Neural cell (in vitro differentiated cells): ENCODE measurements around the gene TPMT. TPM values are rescaled to one million over a fixed set of nuclear protein-coding genes. Genes with fewer than 3 reads are reported as not detected.

Experiments
- H2AFZ ChIP-seq: fragments of 200-600, 300-800 bp; sonication (generic), shearing (Covaris generic); 2 replicates; pipeline ENCODE4 v1.6.0; 2014; ENCODE audit warnings: low read depth, mild to moderate bottlenecking, antibody characterized with exemption, low read length, moderate library complexity
- H3F3A ChIP-seq: fragments of 200-600 bp; shearing (Covaris generic); 2 replicates; pipeline ENCODE4 v1.6.1; 2016; ENCODE audit warnings: mild to moderate bottlenecking, moderate library complexity, mixed read lengths, antibody characterized with exemption, low read length; ENCODE audit not compliant: insufficient read depth, poor library complexity, severe bottlenecking
- H3K27ac ChIP-seq: fragments of 200-600, 300-800 bp; sonication (generic), shearing (Covaris generic); 2 replicates; pipeline ENCODE4 v1.5.1; 2014; ENCODE audit warnings: mild to moderate bottlenecking, low read length, moderate library complexity
- H3K27me3 ChIP-seq: fragments of 300-800, 200-600 bp; sonication (generic), shearing (Covaris generic); 2 replicates; pipeline ENCODE4 v1.6.0; 2014; ENCODE audit warnings: mild to moderate bottlenecking, low read depth, low read length, moderate library complexity; ENCODE audit not compliant: insufficient read depth
- H3K36me3 ChIP-seq: fragments of 300-800, 200-600 bp; sonication (generic), shearing (Covaris generic); 2 replicates; pipeline ENCODE4 v1.5.1; 2014; ENCODE audit warnings: mild to moderate bottlenecking, antibody characterized with exemption, low read length, moderate library complexity; ENCODE audit not compliant: insufficient read depth
- H3K4me2 ChIP-seq: fragments of 300-800, 200-600 bp; sonication (generic), shearing (Covaris generic); 2 replicates; pipeline ENCODE4 v1.6.0; 2014; ENCODE audit warnings: mild to moderate bottlenecking, low read length
- H3K4me3 ChIP-seq: fragments of 300-800, 200-600 bp; sonication (generic), shearing (Covaris generic); 2 replicates; pipeline ENCODE4 v1.5.1; 2014; ENCODE audit warnings: mild to moderate bottlenecking, low read length, moderate library complexity
- H3K79me2 ChIP-seq: fragments of 200-600 bp; shearing (Covaris generic); replicated peaks from 2 replicates; pipeline ENCODE4 v1.6.0; 2014; ENCODE audit warnings: mild to moderate bottlenecking, low read length, moderate library complexity; ENCODE audit not compliant: insufficient read depth
- H3K9ac ChIP-seq: fragments of 300-800, 200-600 bp; sonication (generic), shearing (Covaris generic); 2 replicates; pipeline ENCODE4 v1.6.1; 2016; ENCODE audit warnings: mild to moderate bottlenecking, low read length, mixed read lengths
- H3K9me2 ChIP-seq: fragments of 200-600 bp; shearing (Covaris generic); 2 replicates; pipeline ENCODE4 v1.6.1; 2016; ENCODE audit warnings: mild to moderate bottlenecking, low read length, mixed read lengths; ENCODE audit not compliant: insufficient read depth
- H3K9me3 ChIP-seq: fragments of 200-600, 300-800 bp; sonication (generic), shearing (Covaris generic); 2 replicates; pipeline ENCODE4 v1.6.1; 2016; ENCODE audit warnings: mild to moderate bottlenecking, mixed run types, low read length, moderate library complexity, mixed read lengths
- H4K20me1 ChIP-seq: fragments of 200-600 bp; shearing (Covaris generic); 2 replicates; pipeline ENCODE4 v1.6.1; 2016; ENCODE audit warnings: mild to moderate bottlenecking, mixed run types; ENCODE audit not compliant: insufficient read depth
- EP300 ChIP-seq: fragments of 450-650 bp; conservative IDR thresholded peaks from 2 replicates; pipeline ENCODE4 v1.6.1; 2014; ENCODE audit warnings: antibody characterized with exemption, mild to moderate bottlenecking, moderate library complexity; ENCODE audit not compliant: poor library complexity, severe bottlenecking
- EZH2 ChIP-seq: fragments of 200-600, 300-800 bp; shearing (Covaris generic), sonication (generic); IDR thresholded peaks from 2 replicates; pipeline ENCODE4 v1.6.1; 2014; ENCODE audit warnings: antibody characterized with exemption, low read length, borderline replicate concordance, mild to moderate bottlenecking; ENCODE audit not compliant: insufficient read depth, poor library complexity, severe bottlenecking
- MXI1 ChIP-seq: fragments of 450-650 bp; conservative IDR thresholded peaks from 2 replicates; pipeline ENCODE4 v1.6.1; 2014; ENCODE audit warnings: antibody characterized with exemption, mild to moderate bottlenecking; ENCODE audit not compliant: poor library complexity, severe bottlenecking
- POLR2AphosphoS5 ChIP-seq: IDR thresholded peaks from 2 replicates; pipeline ENCODE4 v1.6.1; 2012
- RAD21 ChIP-seq: fragments of 450-650 bp; conservative IDR thresholded peaks from 2 replicates; pipeline ENCODE4 v1.6.1; 2014; ENCODE audit warnings: antibody characterized with exemption, mild to moderate bottlenecking, moderate library complexity
- SMC3 ChIP-seq: fragments of 450-650 bp; conservative IDR thresholded peaks from 2 replicates; pipeline ENCODE4 v1.6.1; 2014; ENCODE audit warnings: antibody characterized with exemption, mild to moderate bottlenecking, moderate library complexity; ENCODE audit not compliant: poor library complexity
- TAF1 ChIP-seq: IDR thresholded peaks from 2 replicates; pipeline ENCODE4 v1.6.1; 2012; ENCODE audit warnings: low read depth
- polyA plus RNA-seq: library from polyadenylated mRNA; depleted of rRNA; stranded (reverse); fragments of >200 nt; gene quantifications from 2 replicates; pipeline ENCODE4 v1.2.3, GENCODE V29; 2014
- TF ChIP-seq, protein P1 (sequence below): fragments of 450-650 bp; IDR thresholded peaks from 2 replicates; pipeline ENCODE4 v1.5.1; 2014; ENCODE audit warnings: antibody characterized with exemption, mild to moderate bottlenecking, moderate library complexity; ENCODE audit not compliant: poor library complexity, severe bottlenecking
- TF ChIP-seq, protein P2 (sequence below): IDR thresholded peaks from 2 replicates; pipeline ENCODE4 v1.6.1; 2012; ENCODE audit warnings: borderline replicate concordance

Gene TPMT
- polyA plus RNA-seq, 1 donor from 2014 or later: 5.7 TPM

DNA sequence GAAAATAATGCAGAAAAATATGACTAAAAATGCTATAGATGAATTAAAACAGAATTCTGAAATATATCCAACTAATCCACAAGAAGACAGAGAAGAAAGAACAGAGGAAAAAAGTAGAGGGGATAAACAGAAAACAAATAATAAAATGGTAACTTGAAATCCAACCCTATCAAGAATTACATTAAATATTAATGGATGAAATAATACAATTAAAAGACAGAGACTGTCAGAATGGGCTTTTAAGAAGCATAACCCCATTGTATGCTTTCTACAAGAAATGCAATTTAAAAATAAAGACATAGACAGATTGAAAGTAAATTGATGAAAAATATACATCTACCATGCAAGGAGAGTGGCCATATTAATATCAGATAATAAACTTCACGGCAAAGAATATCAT lies 47.8 kb downstream of the TPMT start:
- Histone ChIP-seq H3K4me2 (no peak overlapping the region), H3K9me3 (no peaks in the 10 kb centered on the region), H3K4me3 (no peak overlapping the region), H3K27me3 (no peaks in the 10 kb centered on the region), H3K9ac (no peak overlapping the region), H3K36me3 (no peaks in the 10 kb centered on the region), H2AFZ (no peak overlapping the region), H3K79me2 (no peaks in the 10 kb centered on the region), H3F3A (no peaks in the 10 kb centered on the region), H3K9me2 (no peaks in the 10 kb centered on the region), H4K20me1 (no peaks in the 10 kb centered on the region), H3K27ac (no peak overlapping the region)
- TF ChIP-seq, protein P1, sequence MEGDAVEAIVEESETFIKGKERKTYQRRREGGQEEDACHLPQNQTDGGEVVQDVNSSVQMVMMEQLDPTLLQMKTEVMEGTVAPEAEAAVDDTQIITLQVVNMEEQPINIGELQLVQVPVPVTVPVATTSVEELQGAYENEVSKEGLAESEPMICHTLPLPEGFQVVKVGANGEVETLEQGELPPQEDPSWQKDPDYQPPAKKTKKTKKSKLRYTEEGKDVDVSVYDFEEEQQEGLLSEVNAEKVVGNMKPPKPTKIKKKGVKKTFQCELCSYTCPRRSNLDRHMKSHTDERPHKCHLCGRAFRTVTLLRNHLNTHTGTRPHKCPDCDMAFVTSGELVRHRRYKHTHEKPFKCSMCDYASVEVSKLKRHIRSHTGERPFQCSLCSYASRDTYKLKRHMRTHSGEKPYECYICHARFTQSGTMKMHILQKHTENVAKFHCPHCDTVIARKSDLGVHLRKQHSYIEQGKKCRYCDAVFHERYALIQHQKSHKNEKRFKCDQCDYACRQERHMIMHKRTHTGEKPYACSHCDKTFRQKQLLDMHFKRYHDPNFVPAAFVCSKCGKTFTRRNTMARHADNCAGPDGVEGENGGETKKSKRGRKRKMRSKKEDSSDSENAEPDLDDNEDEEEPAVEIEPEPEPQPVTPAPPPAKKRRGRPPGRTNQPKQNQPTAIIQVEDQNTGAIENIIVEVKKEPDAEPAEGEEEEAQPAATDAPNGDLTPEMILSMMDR: no peak
- TF ChIP-seq SMC3 (no peak), EZH2 (no peak), RAD21 (no peak), POLR2AphosphoS5 (no peak), EP300 (no peak), MXI1 (no peak)

DNA sequence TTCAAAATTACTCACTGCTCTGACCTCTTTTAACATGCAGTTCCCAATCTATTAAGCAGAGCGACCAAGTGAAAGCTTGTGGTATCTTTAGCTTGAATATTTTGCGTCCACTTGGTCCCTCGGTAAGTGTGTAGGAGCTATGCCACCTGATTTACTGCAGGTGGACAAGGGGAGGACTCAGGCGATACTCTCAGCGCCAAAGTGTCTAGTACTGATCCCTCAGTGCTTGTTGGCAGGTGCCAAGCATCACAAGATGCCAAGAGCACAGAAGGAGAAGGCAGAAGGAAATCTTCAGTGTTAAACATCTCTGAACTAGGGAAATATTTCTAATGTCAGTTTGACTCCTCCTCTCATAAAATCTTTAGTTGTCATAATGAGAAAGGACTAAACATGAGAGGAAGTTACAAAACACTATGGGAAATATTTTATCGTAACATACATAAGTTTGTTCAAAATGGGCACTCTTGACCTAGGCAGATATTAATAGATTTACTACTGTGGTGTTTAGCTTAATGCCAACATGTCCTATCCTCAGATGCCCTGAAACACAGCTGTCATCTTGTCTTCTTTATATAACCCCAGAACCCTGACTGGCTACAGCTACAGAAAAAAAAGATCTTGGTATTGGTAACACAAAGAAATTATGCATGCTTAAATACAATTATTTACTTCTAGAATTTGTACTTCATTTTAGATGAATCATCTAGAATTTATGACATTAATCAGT lies 51.9 kb downstream of the TPMT start:
- Histone ChIP-seq H3K9ac (no peak overlapping the region), H3K9me2 (no peaks in the 10 kb centered on the region), H3K36me3 (no peaks in the 10 kb centered on the region), H2AFZ (no peak overlapping the region), H3K79me2 (no peaks in the 10 kb centered on the region), H3K9me3 (no peaks in the 10 kb centered on the region), H3K4me3 (no peak overlapping the region), H3F3A (no peaks in the 10 kb centered on the region), H4K20me1 (no peaks in the 10 kb centered on the region), H3K27me3 (no peaks in the 10 kb centered on the region), H3K27ac (no peak overlapping the region), H3K4me2 (no peak overlapping the region)
- TF ChIP-seq MXI1 (no peak), SMC3 (no peak), EP300 (no peak), TAF1 (no peak), EZH2 (no peak), POLR2AphosphoS5 (no peak), RAD21 (no peak)
- TF ChIP-seq, protein P2, sequence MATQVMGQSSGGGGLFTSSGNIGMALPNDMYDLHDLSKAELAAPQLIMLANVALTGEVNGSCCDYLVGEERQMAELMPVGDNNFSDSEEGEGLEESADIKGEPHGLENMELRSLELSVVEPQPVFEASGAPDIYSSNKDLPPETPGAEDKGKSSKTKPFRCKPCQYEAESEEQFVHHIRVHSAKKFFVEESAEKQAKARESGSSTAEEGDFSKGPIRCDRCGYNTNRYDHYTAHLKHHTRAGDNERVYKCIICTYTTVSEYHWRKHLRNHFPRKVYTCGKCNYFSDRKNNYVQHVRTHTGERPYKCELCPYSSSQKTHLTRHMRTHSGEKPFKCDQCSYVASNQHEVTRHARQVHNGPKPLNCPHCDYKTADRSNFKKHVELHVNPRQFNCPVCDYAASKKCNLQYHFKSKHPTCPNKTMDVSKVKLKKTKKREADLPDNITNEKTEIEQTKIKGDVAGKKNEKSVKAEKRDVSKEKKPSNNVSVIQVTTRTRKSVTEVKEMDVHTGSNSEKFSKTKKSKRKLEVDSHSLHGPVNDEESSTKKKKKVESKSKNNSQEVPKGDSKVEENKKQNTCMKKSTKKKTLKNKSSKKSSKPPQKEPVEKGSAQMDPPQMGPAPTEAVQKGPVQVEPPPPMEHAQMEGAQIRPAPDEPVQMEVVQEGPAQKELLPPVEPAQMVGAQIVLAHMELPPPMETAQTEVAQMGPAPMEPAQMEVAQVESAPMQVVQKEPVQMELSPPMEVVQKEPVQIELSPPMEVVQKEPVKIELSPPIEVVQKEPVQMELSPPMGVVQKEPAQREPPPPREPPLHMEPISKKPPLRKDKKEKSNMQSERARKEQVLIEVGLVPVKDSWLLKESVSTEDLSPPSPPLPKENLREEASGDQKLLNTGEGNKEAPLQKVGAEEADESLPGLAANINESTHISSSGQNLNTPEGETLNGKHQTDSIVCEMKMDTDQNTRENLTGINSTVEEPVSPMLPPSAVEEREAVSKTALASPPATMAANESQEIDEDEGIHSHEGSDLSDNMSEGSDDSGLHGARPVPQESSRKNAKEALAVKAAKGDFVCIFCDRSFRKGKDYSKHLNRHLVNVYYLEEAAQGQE: no peak
- TF ChIP-seq, protein P1: no peak
